Pulmonary artery endothelial cell (primary cell): ENCODE measurements around the gene STK10. TPM values are rescaled to one million over a fixed set of nuclear protein-coding genes. Genes with fewer than 3 reads are reported as not detected.

Experiments used
- total RNA-seq: library from RNA; depleted of rRNA; stranded (reverse); fragments of >200 nt; gene quantifications from 2 replicates; pipeline ENCODE4 v1.2.3, GENCODE V29; 2014

The STK10 gene
- total RNA-seq, 1 donor from 2014 or later: 34.0 TPM

Other genes with a start within 250 kb of the STK10 start
- gene FBXW11, start 181.6 kb downstream of the STK10 start, total RNA-seq: 67.5 and 86.0 TPM in 2 replicates
- gene EFCAB9, start 5.9 kb upstream of the STK10 start, total RNA-seq: not detected in 2 replicates
- gene UBTD2, start 95.5 kb upstream of the STK10 start, total RNA-seq: 22.2 and 30.0 TPM in 2 replicates